Endodermal cell (in vitro differentiated cells): ENCODE data around the gene DOCK2. TPM values are rescaled to one million over a fixed set of nuclear protein-coding genes. Genes with fewer than 3 reads are reported as not detected.

Experiments used
- DNase-seq: peaks from one replicate; pipeline ENCODE4 v3.0.0-alpha.2; 2017
- H3K27ac ChIP-seq: 2 replicates; pipeline ENCODE4 v1.5.1; 2013; ENCODE audit warnings: mild to moderate bottlenecking, low read depth, low read length, moderate library complexity
- H3K27me3 ChIP-seq: 2 replicates; pipeline ENCODE4 v1.6.1; 2013; ENCODE audit warnings: mild to moderate bottlenecking, low read length, moderate library complexity; ENCODE audit not compliant: insufficient read depth, control insufficient read depth, poor library complexity, severe bottlenecking
- H3K36me3 ChIP-seq: 2 replicates; pipeline ENCODE4 v1.7.0; 2013; ENCODE audit warnings: mild to moderate bottlenecking, low read length, moderate library complexity; ENCODE audit not compliant: control insufficient read depth, insufficient read depth
- H3K4me1 ChIP-seq: one replicate; pipeline ENCODE4 v1.7.0; 2013; ENCODE audit warnings: low read length; ENCODE audit not compliant: control insufficient read depth, insufficient read depth
- H3K4me3 ChIP-seq: 2 replicates; pipeline ENCODE4 v1.5.1; 2013; ENCODE audit warnings: mild to moderate bottlenecking, low read length, moderate library complexity
- H3K9ac ChIP-seq: 2 replicates; pipeline ENCODE4 v1.6.1; 2013; ENCODE audit warnings: mild to moderate bottlenecking, low read length, moderate library complexity; ENCODE audit not compliant: poor library complexity, severe bottlenecking; ENCODE audit errors: extremely low read depth
- H3K9me3 ChIP-seq: 2 replicates; pipeline ENCODE4 v1.6.1; 2013; ENCODE audit warnings: mild to moderate bottlenecking, low read length, moderate library complexity; ENCODE audit not compliant: control insufficient read depth
- H3K27ac Mint-ChIP-seq: 2 replicates; pipeline ENCODE4 v1.8.0; 2020; ENCODE audit warnings: mixed read lengths
- H3K27me3 Mint-ChIP-seq: 2 replicates; pipeline ENCODE4 v1.8.0; 2021; ENCODE audit warnings: mild to moderate bottlenecking, mixed read lengths; ENCODE audit not compliant: insufficient read depth
- H3K36me3 Mint-ChIP-seq: 2 replicates; pipeline ENCODE4 v1.8.0; 2020; ENCODE audit warnings: low read depth, mixed read lengths
- H3K4me1 Mint-ChIP-seq: 2 replicates; pipeline ENCODE4 v1.8.0; 2020; ENCODE audit warnings: mixed read lengths
- H3K4me3 Mint-ChIP-seq: 2 replicates; pipeline ENCODE4 v1.8.0; 2020; ENCODE audit warnings: mild to moderate bottlenecking, moderate library complexity, mixed read lengths
- H3K9me3 Mint-ChIP-seq: 2 replicates; pipeline ENCODE4 v1.8.0; 2020; ENCODE audit warnings: mild to moderate bottlenecking, mixed read lengths
- WGBS, 2 experiments: methylation state at CpG; one replicate each; pipeline versions ENCODE4 v1.1.5 to v1.1.7; 2013; ENCODE audit warnings: missing lambda C conversion rate in 2 of 2, mixed read lengths in 1 of 2; ENCODE audit not compliant: insufficient coverage in 1 of 2, insufficient read length in 1 of 2; 5-methylcytosine and 5-hydroxymethylcytosine counted together
- total RNA-seq, 2 donors: library from RNA; stranded (reverse); fragmentation: NEBNext Ultra II Directional in 1 of 2; extraction: Animal tissue kit (Norgen Biotek cat#: 25700) in 1 of 2; gene quantifications; 2 replicates in 1 of 2; 3 replicates in 1 of 2; pipeline ENCODE4 v1.2.1, GENCODE V29; 2021
- TF ChIP-seq, protein P1 (sequence below): fragments of 200-600 bp; sonication (generic); conservative IDR thresholded peaks from 2 replicates; pipeline ENCODE4 v1.5.0; 2021; ENCODE audit warnings: antibody characterized with exemption, mild to moderate bottlenecking

The DOCK2 gene
- total RNA-seq, 2 donors from 2014 or later: 2.6 to 3.9 TPM

DNA sequence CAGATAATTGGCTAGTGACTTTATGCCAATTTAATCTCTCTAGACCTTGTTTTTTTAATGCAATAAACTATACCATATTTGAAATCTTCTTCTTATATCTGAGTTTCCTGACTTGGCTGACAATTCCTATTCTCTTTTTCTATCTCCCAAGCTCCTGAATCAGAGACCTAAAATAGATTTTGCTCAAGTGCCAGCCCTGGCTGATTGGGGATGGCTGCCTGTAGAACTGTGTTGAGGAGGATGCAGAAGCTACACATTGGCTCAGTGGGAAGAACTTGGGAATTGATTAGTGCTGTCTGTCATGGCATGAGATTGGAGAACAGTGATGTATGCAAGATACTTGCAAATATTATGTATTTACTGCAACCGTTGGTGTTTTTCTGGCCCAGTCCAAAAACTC is 210.4 kb downstream of the DOCK2 start:
- Histone ChIP-seq H3K27ac (no peak overlapping the region), H3K36me3 (no peaks in the 10 kb centered on the region), H3K9me3 (peaks cover 18% of the 10 kb centered on the region), H3K9ac (no peak overlapping the region), H3K27me3 (no peaks in the 10 kb centered on the region), H3K4me3 (no peak overlapping the region), H3K4me1 (no peaks in the 10 kb centered on the region)
- H3K27ac Mint-ChIP-seq: no peak overlapping the region
- H3K4me1 Mint-ChIP-seq: no peaks in the 10 kb centered on the region
- peaks cover 21% of the 10 kb centered on the region for H3K9me3 Mint-ChIP-seq
- no peaks in the 10 kb centered on the region for H3K36me3 Mint-ChIP-seq
- TF ChIP-seq, protein P1, sequence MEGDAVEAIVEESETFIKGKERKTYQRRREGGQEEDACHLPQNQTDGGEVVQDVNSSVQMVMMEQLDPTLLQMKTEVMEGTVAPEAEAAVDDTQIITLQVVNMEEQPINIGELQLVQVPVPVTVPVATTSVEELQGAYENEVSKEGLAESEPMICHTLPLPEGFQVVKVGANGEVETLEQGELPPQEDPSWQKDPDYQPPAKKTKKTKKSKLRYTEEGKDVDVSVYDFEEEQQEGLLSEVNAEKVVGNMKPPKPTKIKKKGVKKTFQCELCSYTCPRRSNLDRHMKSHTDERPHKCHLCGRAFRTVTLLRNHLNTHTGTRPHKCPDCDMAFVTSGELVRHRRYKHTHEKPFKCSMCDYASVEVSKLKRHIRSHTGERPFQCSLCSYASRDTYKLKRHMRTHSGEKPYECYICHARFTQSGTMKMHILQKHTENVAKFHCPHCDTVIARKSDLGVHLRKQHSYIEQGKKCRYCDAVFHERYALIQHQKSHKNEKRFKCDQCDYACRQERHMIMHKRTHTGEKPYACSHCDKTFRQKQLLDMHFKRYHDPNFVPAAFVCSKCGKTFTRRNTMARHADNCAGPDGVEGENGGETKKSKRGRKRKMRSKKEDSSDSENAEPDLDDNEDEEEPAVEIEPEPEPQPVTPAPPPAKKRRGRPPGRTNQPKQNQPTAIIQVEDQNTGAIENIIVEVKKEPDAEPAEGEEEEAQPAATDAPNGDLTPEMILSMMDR: no peak
- H3K27me3 Mint-ChIP-seq: no peaks in the 10 kb centered on the region
- 89 to 93% methylated on average over 1 of the region's 1 CpG for WGBS, 2 experiments
- DNase-seq: no peak
- no peak overlapping the region for H3K4me3 Mint-ChIP-seq

- no peak overlapping the region for H3K27ac Mint-ChIP-seq
- no peaks in the 10 kb centered on the region for H3K27me3 Mint-ChIP-seq
- Histone ChIP-seq H3K36me3 (no peaks in the 10 kb centered on the region), H3K4me3 (no peak overlapping the region), H3K27ac (no peak overlapping the region), H3K4me1 (no peaks in the 10 kb centered on the region), H3K9ac (no peak overlapping the region), H3K9me3 (peaks cover 18% of the 10 kb centered on the region), H3K27me3 (no peaks in the 10 kb centered on the region)
- TF ChIP-seq, protein P1: no peak
- 94 to 95% methylated on average over 2 to 3 of the region's 3 CpGs for WGBS, 2 experiments
- H3K4me1 Mint-ChIP-seq: no peaks in the 10 kb centered on the region
- no peak overlapping the region for H3K4me3 Mint-ChIP-seq
- no peaks in the 10 kb centered on the region for H3K36me3 Mint-ChIP-seq
- DNase-seq: no peak
- peaks cover 28% of the 10 kb centered on the region for H3K9me3 Mint-ChIP-seq
These were observed 211.2 kb downstream of the DOCK2 start for GRCh38 chr5:169848271-169848670.

GRCh38 chr5:169848792-169849191 is 211.7 kb downstream of the DOCK2 start:
- H3K27ac ChIP-seq: no peak overlapping the region
- H3K9ac ChIP-seq: no peak overlapping the region
- H3K27me3 ChIP-seq: no peaks in the 10 kb centered on the region
- no peaks in the 10 kb centered on the region for H3K27me3 Mint-ChIP-seq
- peaks cover 18% of the 10 kb centered on the region for H3K9me3 ChIP-seq
- H3K4me1 ChIP-seq: no peaks in the 10 kb centered on the region
- H3K36me3 ChIP-seq: no peaks in the 10 kb centered on the region
- H3K4me1 Mint-ChIP-seq: no peaks in the 10 kb centered on the region
- no peak for DNase-seq
- H3K36me3 Mint-ChIP-seq: no peaks in the 10 kb centered on the region
- no peak overlapping the region for H3K27ac Mint-ChIP-seq
- 79% methylated on average over 2 of the region's 2 CpGs; no CpG with 5 or more reads in 1 of the 2 experiments for WGBS, 2 experiments
- H3K4me3 ChIP-seq: no peak overlapping the region
- no peak overlapping the region for H3K4me3 Mint-ChIP-seq
- H3K9me3 Mint-ChIP-seq: peaks cover 30% of the 10 kb centered on the region
- TF ChIP-seq, protein P1: no peak
